GM23338 (cell line): ENCODE results near the gene ABCC5. TPM values are rescaled to one million over a fixed set of nuclear protein-coding genes. Genes with fewer than 3 reads are reported as not detected.

Experiments used
- ATAC-seq: fragments of 200-7000 bp; cut with Tn5 transposase; 3 replicates; pipeline ENCODE4 v1.9.1; 2020
- DNase-seq: peaks from one replicate; pipeline ENCODE4 v3.0.0-alpha.2; 2015; ENCODE audit warnings: low spot score
- H2AFZ ChIP-seq: fragments of 200-600 bp; sonication (generic); 2 replicates; pipeline ENCODE4 v1.8.0; 2016; ENCODE audit warnings: antibody characterized with exemption, mild to moderate bottlenecking, moderate library complexity
- H3F3A ChIP-seq: fragments of 200-600 bp; sonication (generic); replicated peaks from 2 replicates; pipeline ENCODE4 v1.8.0; 2017; ENCODE audit warnings: antibody characterized with exemption, mixed run types, low read depth
- H3K27ac ChIP-seq: fragments of 200-600 bp; sonication (generic); 2 replicates; pipeline ENCODE4 v1.6.1; 2016; ENCODE audit warnings: low read depth
- H3K27me3 ChIP-seq: fragments of 200-600 bp; sonication (generic); 2 replicates; pipeline ENCODE4 v1.8.0; 2016; ENCODE audit warnings: mild to moderate bottlenecking, mixed run types, moderate library complexity; ENCODE audit not compliant: insufficient read depth
- H3K36me3 ChIP-seq: fragments of 200-600 bp; sonication (generic); 2 replicates; pipeline ENCODE4 v1.8.0; 2016; ENCODE audit warnings: mild to moderate bottlenecking; ENCODE audit not compliant: insufficient read depth
- H3K4me1 ChIP-seq: fragments of 200-600 bp; sonication (generic); 2 replicates; pipeline ENCODE4 v1.8.0; 2016; ENCODE audit warnings: mild to moderate bottlenecking, moderate library complexity; ENCODE audit not compliant: insufficient read depth
- H3K4me2 ChIP-seq: fragments of 200-600 bp; sonication (generic); 2 replicates; pipeline ENCODE4 v1.7.1; 2017; ENCODE audit warnings: mixed run types
- H3K4me3 ChIP-seq: fragments of 200-600 bp; sonication (generic); 2 replicates; pipeline ENCODE4 v1.6.1; 2016; ENCODE audit warnings: mixed run types
- H3K79me2 ChIP-seq: fragments of 200-600 bp; sonication (generic); replicated peaks from 2 replicates; pipeline ENCODE4 v1.8.0; 2017; ENCODE audit warnings: mild to moderate bottlenecking; ENCODE audit not compliant: insufficient read depth
- H3K9me2 ChIP-seq: fragments of 200-600 bp; sonication (generic); 2 replicates; pipeline ENCODE4 v1.8.0; 2017; ENCODE audit not compliant: insufficient read depth
- H4K20me1 ChIP-seq: fragments of 200-600 bp; sonication (generic); replicated peaks from 2 replicates; pipeline ENCODE4 v1.8.0; 2017; ENCODE audit warnings: mild to moderate bottlenecking; ENCODE audit not compliant: insufficient read depth
- H3K27ac Mint-ChIP-seq: 2 replicates; pipeline ENCODE4 v1.8.0; 2020; ENCODE audit warnings: inconsistent platforms, mild to moderate bottlenecking, moderate library complexity, mixed read lengths
- H3K27me3 Mint-ChIP-seq: 3 replicates; pipeline ENCODE4 v1.8.0; 2022; ENCODE audit warnings: low read depth, mild to moderate bottlenecking, moderate library complexity, mixed read lengths, inconsistent platforms; ENCODE audit not compliant: insufficient read depth, poor library complexity
- H3K36me3 Mint-ChIP-seq: 3 replicates; pipeline ENCODE4 v1.8.0; 2021; ENCODE audit warnings: low read depth, mild to moderate bottlenecking, inconsistent platforms, moderate library complexity, mixed read lengths
- H3K4me1 Mint-ChIP-seq: 3 replicates; pipeline ENCODE4 v1.8.0; 2020; ENCODE audit warnings: mild to moderate bottlenecking, inconsistent platforms, mixed read lengths
- H3K4me3 Mint-ChIP-seq: 3 replicates; pipeline ENCODE4 v1.8.0; 2021; ENCODE audit warnings: moderate library complexity, mild to moderate bottlenecking, inconsistent platforms, mixed read lengths
- H3K9me3 Mint-ChIP-seq: 3 replicates; pipeline ENCODE4 v1.8.0; 2020; ENCODE audit warnings: moderate library complexity, mild to moderate bottlenecking, inconsistent platforms, mixed read lengths
- CTCF ChIP-seq, 2 experiments: fragments of 200-600 bp in 1 of 2; sonication (generic) in 1 of 2; conservative IDR thresholded peaks; 2 replicates each; pipeline versions ENCODE4 v1.5.1 to v1.6.1; 2016 to 2017; ENCODE audit warnings: antibody characterized with exemption in 2 of 2, low read depth in 2 of 2, mild to moderate bottlenecking in 2 of 2, moderate library complexity in 1 of 2
- ETS1 ChIP-seq: IDR thresholded peaks from 2 replicates; pipeline ENCODE4 v1.6.1; 2016; ENCODE audit warnings: antibody characterized with exemption
- EZH2 ChIP-seq: fragments of 200-600 bp; sonication (generic); IDR thresholded peaks from one replicate; pipeline ENCODE4 v1.8.0; 2017; ENCODE audit warnings: antibody characterized with exemption, mild to moderate bottlenecking, low read depth; ENCODE audit not compliant: unreplicated experiment
- JUNB ChIP-seq: IDR thresholded peaks from one replicate; pipeline ENCODE4 v1.6.1; 2016; ENCODE audit warnings: antibody characterized with exemption; ENCODE audit not compliant: unreplicated experiment
- NANOG ChIP-seq: IDR thresholded peaks from 2 replicates; pipeline ENCODE4 v1.6.1; 2016; ENCODE audit warnings: antibody characterized with exemption, borderline replicate concordance
- POLR2AphosphoS5 ChIP-seq: IDR thresholded peaks from 2 replicates; pipeline ENCODE4 v1.6.1; 2016; ENCODE audit warnings: antibody characterized with exemption, low read depth
- REST ChIP-seq: IDR thresholded peaks from one replicate; pipeline ENCODE4 v1.6.1; 2018; ENCODE audit warnings: antibody characterized with exemption; ENCODE audit not compliant: unreplicated experiment
- ZNF331 ChIP-seq: fragments of 250-450 bp; sonication (Bioruptor Pico); IDR thresholded peaks from 2 replicates; pipeline ENCODE4 v1.5.0; 2020; ENCODE audit warnings: low read depth, mild to moderate bottlenecking, moderate library complexity
- ZNF462 ChIP-seq: fragments of 250-450 bp; sonication (Bioruptor Pico); IDR thresholded peaks from 2 replicates; pipeline ENCODE4 v1.5.0; 2020; ENCODE audit warnings: mild to moderate bottlenecking, moderate library complexity
- polyA plus RNA-seq: library from polyadenylated mRNA; unstranded; fragments of >200 nt; fragmentation: Nextera tagmentation; extraction: Ambion mirVana; gene quantifications from 2 replicates; pipeline ENCODE4 v1.2.1, GENCODE V29; 2016
- total RNA-seq: library from RNA; depleted of rRNA; stranded (reverse); fragments of >200 nt; shearing (Covaris generic); gene quantifications from 2 replicates; pipeline ENCODE4 v1.2.3, GENCODE V29; 2014

Gene ABCC5
- total and polyA plus RNA-seq, 2 experiments from 2014 or later, result 14.0 to 39.9 TPM

- Histone ChIP-seq H3K4me3 (no peak overlapping the region), H3K4me1 (peaks cover 24% of the 10 kb centered on the region), H3K79me2 (peaks cover 93% of the 10 kb centered on the region), H2AFZ (no peak overlapping the region), H3F3A (0 out of 2 replicates have a peak, but pooled peaks cover 4% of the 10 kb centered on the region), H4K20me1 (peaks cover 44% of the 10 kb centered on the region), H3K36me3 (no peaks in the 10 kb centered on the region; the same call in 1 of the 2 replicates), H3K9me2 (no peaks in the 10 kb centered on the region), H3K27ac (no peak overlapping the region), H3K4me2 (no peak overlapping the region), H3K27me3 (no peaks in the 10 kb centered on the region)
- Mint-ChIP-seq H3K4me3 (no peak overlapping the region), H3K9me3 (no peaks in the 10 kb centered on the region; the same call in 1 of the 3 replicates), H3K27me3 (peaks cover 6% of the 10 kb centered on the region), H3K4me1 (peaks cover 26% of the 10 kb centered on the region), H3K36me3 (no peaks in the 10 kb centered on the region; the same call in 2 of the 3 replicates), H3K27ac (no peak overlapping the region; the same call in 1 of the 2 replicates)
- TF ChIP-seq ZNF462, result no peak
- no peak for TF ChIP-seq REST
- TF ChIP-seq POLR2AphosphoS5, result no peak
- no peak for TF ChIP-seq EZH2
- TF ChIP-seq JUNB, result no peak
- TF ChIP-seq ZNF331 (CRISPR knock-in tag), result no peak
- TF ChIP-seq CTCF (conservative IDR thresholded peaks at IDR 0.05; ENCODE audit: low read depth in 2 of 2), result no peak
- TF ChIP-seq ETS1, result no peak
- TF ChIP-seq NANOG, result no peak
- DNase-seq, result no peak
- no peak for ATAC-seq
Measured at GRCh38 chr3:183880121-183880520, 137.6 kb downstream of the ABCC5 start.
